Measurements from ENCODE around the gene GPX4. TPM values are rescaled to one million over a fixed set of nuclear protein-coding genes. Genes with fewer than 3 reads are reported as not detected.
A peak's percentile ranks its signal among the peaks of the same experiment; 100 is the strongest.

Gene GPX4
- total and polyA plus RNA-seq, 2 of the 13 experiments (the other 11 are each of a cell fraction or from before 2014, with no cell fraction given): 535 to 613 TPM

DNA sequence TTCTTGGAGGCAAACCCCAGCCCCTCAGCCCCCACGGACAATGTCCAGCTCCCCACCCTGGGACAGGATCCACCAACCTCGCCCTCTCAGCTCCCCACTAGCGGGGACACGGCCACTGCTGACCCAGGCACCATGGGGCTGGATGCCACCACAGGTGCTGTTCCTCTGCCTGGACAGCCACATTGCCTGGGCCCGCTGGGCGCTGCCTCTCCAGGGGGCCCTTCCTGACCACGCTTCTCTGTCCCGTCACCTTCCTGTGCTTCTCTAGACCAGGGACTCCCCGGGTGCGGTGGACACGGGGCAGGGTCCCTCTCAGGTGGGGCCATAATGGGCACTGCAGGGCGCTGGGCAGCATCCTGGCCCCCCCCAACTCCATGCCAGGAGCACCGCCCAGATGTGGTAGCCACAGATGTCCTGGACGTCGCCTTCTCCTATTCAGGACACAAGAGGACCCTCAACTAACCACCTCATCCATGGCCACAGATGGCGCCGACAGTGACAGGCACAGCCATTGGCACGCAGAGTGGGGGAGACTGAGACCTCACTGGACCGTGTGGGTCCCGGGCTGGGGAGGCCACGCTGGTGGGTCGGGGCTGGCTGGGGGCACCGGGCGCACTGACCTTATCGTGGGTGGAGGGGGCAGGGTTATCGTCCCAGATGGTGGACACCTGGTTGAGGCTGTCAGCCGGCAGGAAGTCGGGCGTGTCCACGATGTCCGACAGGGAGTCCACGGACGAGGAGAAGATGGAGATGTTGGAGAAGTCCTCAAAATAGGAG lies 23.4 kb downstream of the GPX4 start:
- no peak for DNase-seq (ENCODE audit: low spot score)
- H4K20me1 ChIP-seq (ENCODE audit: insufficient read depth, low read length): no peaks in the 10 kb centered on the region
- FAIRE-seq: no peak
- H3K4me3 ChIP-seq (replicated peaks in 1 of 3; ENCODE audit: insufficient read depth in 1 of 3, low read depth in 2 of 3, low read length in 3 of 3): no peak overlapping the region
- CTCF ChIA-PET (ENCODE audit: low intra/inter-chr PET ratio, low total read pairs): no interaction called here
- no peaks in the 10 kb centered on the region for H3K27me3 ChIP-seq (ENCODE audit: control insufficient read depth in 1 of 2, insufficient read depth in 2 of 2, low read length in 2 of 2)
- H3K27ac ChIP-seq (ENCODE audit: extremely low read length, insufficient read depth, low read length): no peak overlapping the region
- no peak overlapping the region for H2AFZ ChIP-seq (ENCODE audit: low read length)
- no peaks in the 10 kb centered on the region for H3K9me3 ChIP-seq (ENCODE audit: low read length)
- H3K36me3 ChIP-seq (replicated peaks in 1 of 2; ENCODE audit: control insufficient read depth in 1 of 2, insufficient read depth in 2 of 2, low read length in 2 of 2): peaks cover 12 to 29% of the 10 kb centered on the region in 2 experiments; a peak in 4 of 5 replicates
- in situ Hi-C loops (cut with HindIII; ENCODE audit: extremely low pct_ligation_motif_present, low pct_unique_long_range_greater_than_20kb): no loop called here
- WGBS (ENCODE audit: low lambda C conversion rate): 99% methylated on average over 27 of the region's 33 CpGs
- POLR2A ChIA-PET: no interaction called here
- H3K4me1 ChIP-seq (ENCODE audit: insufficient read depth, low read length): peaks cover 7% of the 10 kb centered on the region; the same call in 1 of the 2 replicates
- intact Hi-C loops (cut with micrococcal nuclease; ENCODE audit: unreplicated experiment): no loop called here
- TF ChIP-seq, protein P1, sequence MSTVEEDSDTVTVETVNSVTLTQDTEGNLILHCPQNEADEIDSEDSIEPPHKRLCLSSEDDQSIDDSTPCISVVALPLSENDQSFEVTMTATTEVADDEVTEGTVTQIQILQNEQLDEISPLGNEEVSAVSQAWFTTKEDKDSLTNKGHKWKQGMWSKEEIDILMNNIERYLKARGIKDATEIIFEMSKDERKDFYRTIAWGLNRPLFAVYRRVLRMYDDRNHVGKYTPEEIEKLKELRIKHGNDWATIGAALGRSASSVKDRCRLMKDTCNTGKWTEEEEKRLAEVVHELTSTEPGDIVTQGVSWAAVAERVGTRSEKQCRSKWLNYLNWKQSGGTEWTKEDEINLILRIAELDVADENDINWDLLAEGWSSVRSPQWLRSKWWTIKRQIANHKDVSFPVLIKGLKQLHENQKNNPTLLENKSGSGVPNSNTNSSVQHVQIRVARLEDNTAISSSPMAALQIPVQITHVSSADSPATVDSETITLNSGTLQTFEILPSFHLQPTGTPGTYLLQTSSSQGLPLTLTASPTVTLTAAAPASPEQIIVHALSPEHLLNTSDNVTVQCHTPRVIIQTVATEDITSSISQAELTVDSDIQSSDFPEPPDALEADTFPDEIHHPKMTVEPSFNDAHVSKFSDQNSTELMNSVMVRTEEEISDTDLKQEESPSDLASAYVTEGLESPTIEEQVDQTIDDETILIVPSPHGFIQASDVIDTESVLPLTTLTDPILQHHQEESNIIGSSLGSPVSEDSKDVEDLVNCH (CRISPR knock-in tag; IDR thresholded peaks at IDR 0.05): no peak
- TF ChIP-seq MTF1 (CRISPR knock-in tag; IDR thresholded peaks at IDR 0.05): no peak
- no peak for TF ChIP-seq PRPF4 (IDR thresholded peaks at IDR 0.05; ENCODE audit: low read depth, low read length, poor library complexity, severe bottlenecking)
- no peak for TF ChIP-seq ZNF616 (CRISPR knock-in tag; IDR thresholded peaks at IDR 0.05; ENCODE audit: low read depth)
- TF ChIP-seq, protein P2, sequence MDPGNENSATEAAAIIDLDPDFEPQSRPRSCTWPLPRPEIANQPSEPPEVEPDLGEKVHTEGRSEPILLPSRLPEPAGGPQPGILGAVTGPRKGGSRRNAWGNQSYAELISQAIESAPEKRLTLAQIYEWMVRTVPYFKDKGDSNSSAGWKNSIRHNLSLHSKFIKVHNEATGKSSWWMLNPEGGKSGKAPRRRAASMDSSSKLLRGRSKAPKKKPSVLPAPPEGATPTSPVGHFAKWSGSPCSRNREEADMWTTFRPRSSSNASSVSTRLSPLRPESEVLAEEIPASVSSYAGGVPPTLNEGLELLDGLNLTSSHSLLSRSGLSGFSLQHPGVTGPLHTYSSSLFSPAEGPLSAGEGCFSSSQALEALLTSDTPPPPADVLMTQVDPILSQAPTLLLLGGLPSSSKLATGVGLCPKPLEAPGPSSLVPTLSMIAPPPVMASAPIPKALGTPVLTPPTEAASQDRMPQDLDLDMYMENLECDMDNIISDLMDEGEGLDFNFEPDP (CRISPR knock-in tag; conservative IDR thresholded peaks at IDR 0.05): no peak
- TF ChIP-seq SP1 (IDR thresholded peaks at IDR 0.05): no peak
- TF ChIP-seq SP1 (CRISPR knock-in tag; IDR thresholded peaks at IDR 0.05): no peak
- TF ChIP-seq SOX5 (CRISPR knock-in tag; IDR thresholded peaks at IDR 0.05; ENCODE audit: borderline replicate concordance): no peak
- no peak for TF ChIP-seq ZNF432 (CRISPR knock-in tag; IDR thresholded peaks at IDR 0.05; ENCODE audit: borderline replicate concordance)
- TF ChIP-seq AGO2 (optimal IDR thresholded peaks at IDR 0.05; ENCODE audit: low read depth, low read length): peak; percentile 69
- no peak for TF ChIP-seq MAFF (IDR thresholded peaks at IDR 0.05; ENCODE audit: low read depth, low read length)
- TF ChIP-seq, protein P3, sequence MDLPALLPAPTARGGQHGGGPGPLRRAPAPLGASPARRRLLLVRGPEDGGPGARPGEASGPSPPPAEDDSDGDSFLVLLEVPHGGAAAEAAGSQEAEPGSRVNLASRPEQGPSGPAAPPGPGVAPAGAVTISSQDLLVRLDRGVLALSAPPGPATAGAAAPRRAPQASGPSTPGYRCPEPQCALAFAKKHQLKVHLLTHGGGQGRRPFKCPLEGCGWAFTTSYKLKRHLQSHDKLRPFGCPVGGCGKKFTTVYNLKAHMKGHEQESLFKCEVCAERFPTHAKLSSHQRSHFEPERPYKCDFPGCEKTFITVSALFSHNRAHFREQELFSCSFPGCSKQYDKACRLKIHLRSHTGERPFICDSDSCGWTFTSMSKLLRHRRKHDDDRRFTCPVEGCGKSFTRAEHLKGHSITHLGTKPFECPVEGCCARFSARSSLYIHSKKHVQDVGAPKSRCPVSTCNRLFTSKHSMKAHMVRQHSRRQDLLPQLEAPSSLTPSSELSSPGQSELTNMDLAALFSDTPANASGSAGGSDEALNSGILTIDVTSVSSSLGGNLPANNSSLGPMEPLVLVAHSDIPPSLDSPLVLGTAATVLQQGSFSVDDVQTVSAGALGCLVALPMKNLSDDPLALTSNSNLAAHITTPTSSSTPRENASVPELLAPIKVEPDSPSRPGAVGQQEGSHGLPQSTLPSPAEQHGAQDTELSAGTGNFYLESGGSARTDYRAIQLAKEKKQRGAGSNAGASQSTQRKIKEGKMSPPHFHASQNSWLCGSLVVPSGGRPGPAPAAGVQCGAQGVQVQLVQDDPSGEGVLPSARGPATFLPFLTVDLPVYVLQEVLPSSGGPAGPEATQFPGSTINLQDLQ (CRISPR knock-in tag; IDR thresholded peaks at IDR 0.05): no peak
- TF ChIP-seq HNRNPH1 (optimal IDR thresholded peaks at IDR 0.05; ENCODE audit: low read depth, low read length): no peak
- peak; percentile 27 for TF ChIP-seq RBM22 (optimal IDR thresholded peaks at IDR 0.05; ENCODE audit: low read length)
- TF ChIP-seq, protein P4, sequence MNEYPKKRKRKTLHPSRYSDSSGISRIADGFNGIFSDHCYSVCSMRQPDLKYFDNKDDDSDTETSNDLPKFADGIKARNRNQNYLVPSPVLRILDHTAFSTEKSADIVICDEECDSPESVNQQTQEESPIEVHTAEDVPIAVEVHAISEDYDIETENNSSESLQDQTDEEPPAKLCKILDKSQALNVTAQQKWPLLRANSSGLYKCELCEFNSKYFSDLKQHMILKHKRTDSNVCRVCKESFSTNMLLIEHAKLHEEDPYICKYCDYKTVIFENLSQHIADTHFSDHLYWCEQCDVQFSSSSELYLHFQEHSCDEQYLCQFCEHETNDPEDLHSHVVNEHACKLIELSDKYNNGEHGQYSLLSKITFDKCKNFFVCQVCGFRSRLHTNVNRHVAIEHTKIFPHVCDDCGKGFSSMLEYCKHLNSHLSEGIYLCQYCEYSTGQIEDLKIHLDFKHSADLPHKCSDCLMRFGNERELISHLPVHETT (CRISPR knock-in tag; conservative IDR thresholded peaks at IDR 0.05): no peak
- no TSS peak for BruUV-seq (replicated peaks)
- ATAC-seq: no peak
- H3K79me2 ChIP-seq (ENCODE audit: insufficient read depth, low read length): no peaks in the 10 kb centered on the region
- no peak overlapping the region for H3K9ac ChIP-seq (ENCODE audit: insufficient read depth, low read depth, low read length)
- H3K4me2 ChIP-seq (ENCODE audit: low read depth, low read length): no peak overlapping the region
